Adrenal gland (tissue), 5 donors: ENCODE data around the gene DYRK3.

Experiments used
- POLR2A ChIP-seq, 2 donors: fragments of 450-650 bp; IDR thresholded peaks; one replicate each; pipeline ENCODE4 v1.6.1; 2017; ENCODE audit warnings: antibody characterized with exemption in 2 of 2, mild to moderate bottlenecking in 2 of 2, moderate library complexity in 1 of 2
- TF ChIP-seq, protein P1 (sequence below), 6 experiments: fragments of 450-650 bp in 4 of 6; fragments of 200-600 bp in 2 of 6; sonication (generic) in 1 of 6; IDR thresholded peaks; 1 replicate in 5 of 6; 2 replicates in 1 of 6; pipeline versions ENCODE4 v1.5.1 to v1.8.0; 2016 to 2021; ENCODE audit warnings: antibody characterized with exemption in 6 of 6, mild to moderate bottlenecking in 2 of 6, moderate library complexity in 1 of 6
- donor health status: DM: no; HTN: no; CAD: no.

DNA sequence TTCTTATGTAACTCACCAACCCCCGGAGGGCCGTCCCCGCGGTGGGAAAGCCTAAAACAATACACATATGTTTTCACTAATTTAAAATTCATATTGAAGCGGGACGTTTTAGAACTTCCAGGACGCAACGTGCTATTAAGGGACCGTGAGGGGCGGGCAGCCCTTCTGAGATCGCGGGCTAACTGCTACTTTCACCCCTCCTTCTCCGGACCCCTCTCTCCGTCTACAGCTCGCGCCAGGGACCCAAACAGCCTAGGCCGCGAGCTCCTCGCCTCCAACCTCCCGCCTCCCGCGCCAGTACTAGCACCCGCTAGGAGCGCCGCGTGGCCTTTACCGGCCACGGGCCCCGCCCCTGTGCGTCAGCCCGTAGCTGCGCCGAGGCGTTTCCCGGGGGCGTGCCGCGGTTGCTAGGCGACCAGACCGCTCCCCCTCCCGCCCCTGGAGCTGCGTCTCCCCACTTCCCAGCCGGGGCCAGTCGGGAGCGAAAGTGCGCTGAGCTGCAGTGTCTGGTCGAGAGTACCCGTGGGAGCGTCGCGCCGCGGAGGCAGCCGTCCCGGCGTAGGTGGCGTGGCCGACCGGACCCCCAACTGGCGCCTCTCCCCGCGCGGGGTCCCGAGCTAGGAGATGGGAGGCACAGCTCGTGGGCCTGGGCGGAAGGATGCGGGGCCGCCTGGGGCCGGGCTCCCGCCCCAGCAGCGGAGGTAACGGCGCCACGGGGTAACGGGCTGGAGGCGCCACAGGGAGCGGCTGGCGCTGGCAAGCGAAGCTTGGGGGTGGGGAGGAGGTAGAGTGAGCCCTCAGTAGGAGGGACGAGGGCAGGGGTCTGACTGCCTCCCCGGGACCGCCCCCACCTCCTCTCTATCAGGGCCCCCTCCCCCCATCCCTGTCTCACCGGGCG, at the start of gene DYRK3:
- TF ChIP-seq, protein P1, sequence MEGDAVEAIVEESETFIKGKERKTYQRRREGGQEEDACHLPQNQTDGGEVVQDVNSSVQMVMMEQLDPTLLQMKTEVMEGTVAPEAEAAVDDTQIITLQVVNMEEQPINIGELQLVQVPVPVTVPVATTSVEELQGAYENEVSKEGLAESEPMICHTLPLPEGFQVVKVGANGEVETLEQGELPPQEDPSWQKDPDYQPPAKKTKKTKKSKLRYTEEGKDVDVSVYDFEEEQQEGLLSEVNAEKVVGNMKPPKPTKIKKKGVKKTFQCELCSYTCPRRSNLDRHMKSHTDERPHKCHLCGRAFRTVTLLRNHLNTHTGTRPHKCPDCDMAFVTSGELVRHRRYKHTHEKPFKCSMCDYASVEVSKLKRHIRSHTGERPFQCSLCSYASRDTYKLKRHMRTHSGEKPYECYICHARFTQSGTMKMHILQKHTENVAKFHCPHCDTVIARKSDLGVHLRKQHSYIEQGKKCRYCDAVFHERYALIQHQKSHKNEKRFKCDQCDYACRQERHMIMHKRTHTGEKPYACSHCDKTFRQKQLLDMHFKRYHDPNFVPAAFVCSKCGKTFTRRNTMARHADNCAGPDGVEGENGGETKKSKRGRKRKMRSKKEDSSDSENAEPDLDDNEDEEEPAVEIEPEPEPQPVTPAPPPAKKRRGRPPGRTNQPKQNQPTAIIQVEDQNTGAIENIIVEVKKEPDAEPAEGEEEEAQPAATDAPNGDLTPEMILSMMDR (IDR thresholded peaks at IDR 0.05) = no peak
- peak; percentile 72 to 93 for TF ChIP-seq POLR2A (IDR thresholded peaks at IDR 0.05)
